ENCODE measurements around the gene MPRIP.

The MPRIP gene

DNA sequence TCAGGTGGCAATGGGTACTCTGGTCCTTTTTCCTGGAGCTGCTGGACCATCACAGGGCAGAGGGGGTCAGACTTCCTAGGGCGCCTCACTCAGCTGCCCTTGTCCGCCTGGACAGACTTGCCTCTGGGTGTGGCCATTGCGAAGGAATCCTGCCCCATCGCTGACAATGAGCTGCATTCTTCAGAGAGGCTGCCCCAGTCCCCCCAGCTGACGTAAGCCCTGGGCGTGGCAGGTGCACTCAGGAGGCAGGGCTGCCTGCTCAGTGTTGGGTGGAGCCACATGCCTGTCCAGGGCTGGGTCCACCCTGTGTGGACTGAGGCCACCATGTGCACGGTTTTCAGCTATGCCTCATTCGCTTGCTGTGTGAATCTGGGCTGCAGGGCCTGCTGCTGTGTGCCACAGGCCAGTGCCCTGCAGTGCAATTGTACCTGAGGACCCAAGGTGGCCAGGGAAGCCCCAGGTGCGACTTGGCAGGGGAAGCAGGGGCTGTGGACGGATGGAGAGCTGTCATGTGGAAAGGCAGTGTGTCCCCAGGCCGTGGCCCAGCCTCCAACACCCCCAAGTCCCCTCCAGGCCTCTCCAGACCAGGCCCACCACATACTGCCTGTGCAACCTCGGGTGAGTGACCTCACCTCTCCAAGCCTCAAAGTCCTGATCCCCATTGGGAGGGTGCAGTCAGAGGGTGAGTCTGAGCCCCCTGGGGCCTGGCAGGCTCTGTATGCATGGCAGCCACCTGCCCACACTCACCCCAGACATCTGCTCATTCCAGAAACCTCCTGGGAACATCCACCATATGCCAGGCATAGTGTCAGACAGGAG, 14.0 kb upstream of the MPRIP start:
- POLR2A ChIA-PET: interaction anchor here (0.5 to 1.0 kb wide), 4 partner anchors 13 to 208 kb away, joined by 3 read pairs; no protein-coding TSS in a partner anchor
- no peak overlapping the region for H3K4me3 ChIP-seq (ENCODE audit: low read depth, low read length)
- DNase-seq (ENCODE audit: low read depth, low spot score): no peak
- CTCF ChIA-PET: interaction anchor here (0.9 to 2.2 kb wide), 4 partner anchors 9 to 114 kb away, joined by 3 to 10 read pairs (median 4); no protein-coding TSS in a partner anchor
- TF ChIP-seq, protein P1, sequence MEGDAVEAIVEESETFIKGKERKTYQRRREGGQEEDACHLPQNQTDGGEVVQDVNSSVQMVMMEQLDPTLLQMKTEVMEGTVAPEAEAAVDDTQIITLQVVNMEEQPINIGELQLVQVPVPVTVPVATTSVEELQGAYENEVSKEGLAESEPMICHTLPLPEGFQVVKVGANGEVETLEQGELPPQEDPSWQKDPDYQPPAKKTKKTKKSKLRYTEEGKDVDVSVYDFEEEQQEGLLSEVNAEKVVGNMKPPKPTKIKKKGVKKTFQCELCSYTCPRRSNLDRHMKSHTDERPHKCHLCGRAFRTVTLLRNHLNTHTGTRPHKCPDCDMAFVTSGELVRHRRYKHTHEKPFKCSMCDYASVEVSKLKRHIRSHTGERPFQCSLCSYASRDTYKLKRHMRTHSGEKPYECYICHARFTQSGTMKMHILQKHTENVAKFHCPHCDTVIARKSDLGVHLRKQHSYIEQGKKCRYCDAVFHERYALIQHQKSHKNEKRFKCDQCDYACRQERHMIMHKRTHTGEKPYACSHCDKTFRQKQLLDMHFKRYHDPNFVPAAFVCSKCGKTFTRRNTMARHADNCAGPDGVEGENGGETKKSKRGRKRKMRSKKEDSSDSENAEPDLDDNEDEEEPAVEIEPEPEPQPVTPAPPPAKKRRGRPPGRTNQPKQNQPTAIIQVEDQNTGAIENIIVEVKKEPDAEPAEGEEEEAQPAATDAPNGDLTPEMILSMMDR (IDR thresholded peaks at IDR 0.05; ENCODE audit: insufficient read depth, low read length, missing control alignments): no peak

DNA sequence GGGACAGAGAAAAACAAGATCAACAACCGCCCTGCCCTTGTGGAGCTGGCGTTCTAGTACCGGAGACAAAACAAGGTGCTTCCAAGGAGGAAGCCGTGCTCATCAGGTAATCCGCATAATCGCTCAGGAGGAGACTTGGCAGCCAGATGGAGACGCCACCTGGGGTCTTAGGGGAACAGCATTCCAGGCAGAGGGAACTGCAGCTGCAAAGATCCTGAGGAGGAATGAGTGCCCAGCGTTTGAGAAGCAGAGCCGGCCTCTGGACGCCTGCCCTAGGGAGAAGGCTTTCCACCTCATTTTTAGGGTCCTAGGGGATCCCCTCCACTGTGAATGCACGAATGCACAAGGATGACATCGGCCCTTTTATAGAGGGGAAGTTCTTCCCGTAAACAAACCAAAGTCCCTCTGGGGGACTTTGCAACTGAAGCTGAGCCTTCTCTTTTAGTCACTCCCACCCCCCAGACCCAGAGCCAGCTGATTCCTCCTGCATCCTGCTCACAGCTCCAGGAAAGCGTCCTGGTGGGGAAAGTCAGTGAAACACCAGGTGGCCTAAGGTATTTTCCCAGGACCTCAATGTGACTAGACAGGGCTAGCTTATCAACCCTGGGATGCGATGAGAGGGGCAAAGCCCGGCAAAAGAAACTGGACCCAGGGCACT, 13.2 kb upstream of the MPRIP start:
- ChIA-PET CTCF (no interaction called here), POLR2A (interaction anchor here (0.6 to 1.0 kb wide), 2 partner anchors 12 to 45 kb away, joined by 3 read pairs; no protein-coding TSS in a partner anchor)
- H3K4me3 ChIP-seq (ENCODE audit: low read depth, low read length): no peak overlapping the region
- no peak for DNase-seq (ENCODE audit: low read depth, low spot score)
- TF ChIP-seq, protein P1 (IDR thresholded peaks at IDR 0.05; ENCODE audit: insufficient read depth, low read length, missing control alignments): no peak

DNA sequence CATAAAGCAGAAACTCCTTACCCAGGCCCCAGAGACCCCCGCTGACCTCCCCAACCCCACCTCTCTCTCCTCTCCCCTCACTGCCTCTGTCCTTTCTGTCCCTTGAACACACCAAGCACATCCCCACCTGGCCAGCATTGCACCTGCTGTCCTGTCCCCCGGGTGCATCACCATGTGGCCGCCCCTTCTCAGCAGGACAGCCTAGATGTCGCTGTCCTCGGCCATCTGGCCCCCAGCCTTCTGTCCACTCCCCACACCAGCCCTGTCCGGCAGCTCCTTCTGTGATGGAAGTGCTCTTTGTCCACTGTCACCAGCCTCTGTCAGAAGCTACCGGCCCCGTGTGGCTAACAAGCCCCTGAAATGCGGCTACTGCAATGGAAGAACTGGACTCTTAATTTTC, 12.3 kb upstream of the MPRIP start:
- TF ChIP-seq, protein P1 (IDR thresholded peaks at IDR 0.05; ENCODE audit: insufficient read depth, low read length, missing control alignments): no peak
- ChIA-PET CTCF (no interaction called here), POLR2A (no interaction called here)
- no peak for DNase-seq (ENCODE audit: low read depth, low spot score)
- H3K4me3 ChIP-seq (ENCODE audit: low read depth, low read length): no peak overlapping the region

- POLR2A ChIA-PET: no interaction called here
- no peak overlapping the region for H3K4me3 ChIP-seq (ENCODE audit: low read depth, low read length)
- DNase-seq (ENCODE audit: low read depth, low spot score): no peak
- CTCF ChIA-PET: interaction anchor here (1.2 kb wide), 1 partner anchor 30 kb away, joined by 5 read pairs; no protein-coding TSS in a partner anchor
- TF ChIP-seq, protein P1 (IDR thresholded peaks at IDR 0.05; ENCODE audit: insufficient read depth, low read length, missing control alignments): no peak
These were observed 11.6 kb upstream of the MPRIP start for GRCh38 chr17:17030515-17031211.

DNA sequence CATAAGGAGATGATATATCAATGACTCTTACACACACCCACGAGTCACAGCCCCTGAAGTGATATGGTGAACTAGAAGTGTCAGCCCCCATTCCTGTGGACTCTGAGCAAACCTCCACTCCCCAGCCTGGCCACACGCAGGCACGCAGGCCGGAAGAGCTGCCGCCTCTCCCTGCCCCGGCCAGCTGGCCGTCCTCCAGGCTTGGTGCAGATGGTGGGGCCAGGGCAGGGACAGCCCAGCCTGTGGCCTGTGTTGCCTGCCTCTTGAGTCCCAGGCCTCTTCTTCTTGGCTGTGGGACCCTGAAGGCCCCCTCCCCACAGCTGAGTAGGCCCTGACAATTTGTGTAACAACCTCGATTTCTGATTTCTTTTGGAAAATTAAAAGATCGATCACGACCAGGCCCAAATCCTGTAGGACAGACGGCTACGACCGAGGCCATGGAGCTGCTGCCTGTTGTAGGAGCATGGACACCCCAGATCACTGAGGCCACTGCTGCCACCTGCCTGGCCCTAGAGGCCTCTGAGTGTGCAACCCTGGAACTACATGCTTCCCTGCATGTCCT, 10.0 kb upstream of the MPRIP start:
- ChIA-PET POLR2A (interaction anchor here (0.6 to 1.0 kb wide), 2 partner anchors 9 to 13 kb away, joined by 3 read pairs; no protein-coding TSS in a partner anchor), CTCF (interaction anchor here (0.7 kb wide), 1 partner anchor 26 kb away, joined by 3 read pairs; no protein-coding TSS in a partner anchor)
- DNase-seq (ENCODE audit: low read depth, low spot score): peak; percentile 55
- no peak overlapping the region for H3K4me3 ChIP-seq (ENCODE audit: low read depth, low read length)
- TF ChIP-seq, protein P1 (IDR thresholded peaks at IDR 0.05; ENCODE audit: insufficient read depth, low read length, missing control alignments): no peak

Measured in AG04449 (cell line).